ENCODE measurements around the gene SYNJ2. TPM values are rescaled to one million over a fixed set of nuclear protein-coding genes. Genes with fewer than 3 reads are reported as not detected.

SYNJ2 gene
- total RNA-seq, 1 experiment from 2014 or later, result 24.5 TPM

DNA sequence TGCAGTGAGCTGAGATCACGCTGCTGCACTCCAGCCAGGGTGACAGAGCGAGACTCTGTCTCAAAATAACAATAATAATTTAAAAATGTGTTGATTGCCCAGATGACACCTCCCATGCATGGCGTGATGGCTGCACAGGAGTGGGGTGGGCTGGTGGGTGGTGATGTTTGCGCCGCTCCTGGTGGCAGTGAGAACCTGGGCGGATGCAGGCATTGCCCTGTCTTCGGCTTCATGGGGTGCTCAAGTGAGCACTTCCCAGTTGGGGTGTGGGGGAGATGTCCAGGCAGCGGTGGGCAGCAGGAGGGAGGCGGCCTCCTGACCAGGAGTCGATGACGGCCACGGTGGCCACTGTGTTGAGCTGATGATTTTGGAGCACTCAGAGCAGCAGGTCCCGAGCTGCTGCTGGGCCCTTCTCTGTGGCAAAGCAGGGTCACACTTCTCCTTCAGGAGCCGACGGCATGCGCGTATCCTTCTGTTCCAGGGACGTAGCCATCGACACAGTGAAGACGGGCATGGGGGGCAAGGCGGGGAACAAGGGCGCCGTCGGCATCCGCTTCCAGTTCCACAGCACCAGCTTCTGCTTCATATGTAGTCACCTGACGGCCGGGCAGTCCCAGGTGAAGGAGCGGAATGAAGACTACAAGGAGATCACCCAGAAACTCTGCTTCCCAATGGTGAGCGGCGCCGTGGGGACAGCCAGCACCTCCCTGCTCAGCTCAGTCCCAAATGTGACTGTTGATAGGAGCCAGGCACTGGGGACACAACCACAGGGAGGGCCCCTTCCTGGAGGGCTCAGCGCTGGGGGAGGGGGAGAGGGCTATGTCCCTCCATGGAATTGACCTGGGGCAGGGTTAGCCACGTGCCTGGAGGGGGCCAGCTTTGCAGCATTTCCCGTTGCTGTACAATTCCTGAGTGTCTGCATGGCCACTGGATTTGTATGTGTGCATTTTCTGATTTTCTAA is 89.7 kb downstream of the SYNJ2 start:
- Histone ChIP-seq H3K79me1 (ENCODE audit: insufficient read depth, low read depth, low read length, poor library complexity, severe bottlenecking) (no peaks in the 10 kb centered on the region), H4K8ac (replicated peaks; ENCODE audit: insufficient read length, low read depth, low read length) (no peak overlapping the region), H2AFZ (ENCODE audit: low read length) (no peak overlapping the region), H2BK15ac (ENCODE audit: low read depth, low read length) (no peak overlapping the region), H4K5ac (ENCODE audit: insufficient read length, low read depth, low read length) (no peak overlapping the region), H3K14ac (ENCODE audit: insufficient read depth, low read length) (no peak overlapping the region; the same call in 1 of the 2 replicates), H3K4me2 (ENCODE audit: insufficient read depth, insufficient read length, low read length) (no peak overlapping the region), H3K56ac (ENCODE audit: insufficient read length, low read depth, low read length) (no peak overlapping the region), H2BK20ac (ENCODE audit: low read depth, low read length, poor library complexity, severe bottlenecking) (no peak overlapping the region), H4K20me1 (ENCODE audit: control insufficient read depth, insufficient read depth, insufficient read length) (no peaks in the 10 kb centered on the region), H3K9ac (ENCODE audit: extremely low read depth, insufficient read length, low read length) (no peak overlapping the region), H4K91ac (ENCODE audit: insufficient read length, low read depth, low read length) (no peak overlapping the region), H3K23me2 (ENCODE audit: insufficient read length, low read depth, low read length, poor library complexity, severe bottlenecking) (no peaks in the 10 kb centered on the region), H3K27ac (ENCODE audit: insufficient read length, low read depth, low read length) (no peak overlapping the region), H2BK120ac (ENCODE audit: low read depth, low read length, poor library complexity, severe bottlenecking) (no peak overlapping the region), H3K4me1 (ENCODE audit: insufficient read depth, low read length) (no peaks in the 10 kb centered on the region), H2BK5ac (ENCODE audit: insufficient read length, low read length) (no peak overlapping the region), H3K9me3 (ENCODE audit: control insufficient read depth, low read depth, low read length) (no peaks in the 10 kb centered on the region), H3T11ph (ENCODE audit: low read length) (no peak overlapping the region), H3K27me3 (ENCODE audit: insufficient read depth, low read length) (no peaks in the 10 kb centered on the region), H3K79me2 (ENCODE audit: insufficient read depth, low read length) (no peaks in the 10 kb centered on the region), H2AK5ac (ENCODE audit: insufficient read length, low read length) (no peak overlapping the region), H3K18ac (ENCODE audit: insufficient read length, low read depth, low read length) (no peak overlapping the region), H3K23ac (ENCODE audit: insufficient read length, low read depth, low read length) (no peak overlapping the region), H3K4ac (ENCODE audit: low read depth, low read length) (no peak overlapping the region), H2BK12ac (ENCODE audit: insufficient read length, low read depth, low read length) (no peak overlapping the region)
- no peaks in the 10 kb centered on the region for H3K27me3 Mint-ChIP-seq (ENCODE audit: low read depth)
- WGBS (ENCODE audit: extremely low coverage, insufficient read length, low lambda C conversion rate), result no CpG with 5 or more reads among the region's 34 CpGs
- H3K27ac Mint-ChIP-seq, result no peak overlapping the region
- DNase-seq, result no peak
- peaks cover 4 to 17% of the 10 kb centered on the region in 2 experiments for H3K4me1 Mint-ChIP-seq
- H3K4me3 Mint-ChIP-seq, result no peak overlapping the region
- peaks cover 0 to 64% (median 4%) of the 10 kb centered on the region in 3 experiments; a peak in 4 of 7 replicates for H3K36me3 Mint-ChIP-seq (ENCODE audit: insufficient read depth in 1 of 3, low read depth in 3 of 3)
- no peaks in the 10 kb centered on the region for H3K9me3 Mint-ChIP-seq
- TF ChIP-seq, protein P1, sequence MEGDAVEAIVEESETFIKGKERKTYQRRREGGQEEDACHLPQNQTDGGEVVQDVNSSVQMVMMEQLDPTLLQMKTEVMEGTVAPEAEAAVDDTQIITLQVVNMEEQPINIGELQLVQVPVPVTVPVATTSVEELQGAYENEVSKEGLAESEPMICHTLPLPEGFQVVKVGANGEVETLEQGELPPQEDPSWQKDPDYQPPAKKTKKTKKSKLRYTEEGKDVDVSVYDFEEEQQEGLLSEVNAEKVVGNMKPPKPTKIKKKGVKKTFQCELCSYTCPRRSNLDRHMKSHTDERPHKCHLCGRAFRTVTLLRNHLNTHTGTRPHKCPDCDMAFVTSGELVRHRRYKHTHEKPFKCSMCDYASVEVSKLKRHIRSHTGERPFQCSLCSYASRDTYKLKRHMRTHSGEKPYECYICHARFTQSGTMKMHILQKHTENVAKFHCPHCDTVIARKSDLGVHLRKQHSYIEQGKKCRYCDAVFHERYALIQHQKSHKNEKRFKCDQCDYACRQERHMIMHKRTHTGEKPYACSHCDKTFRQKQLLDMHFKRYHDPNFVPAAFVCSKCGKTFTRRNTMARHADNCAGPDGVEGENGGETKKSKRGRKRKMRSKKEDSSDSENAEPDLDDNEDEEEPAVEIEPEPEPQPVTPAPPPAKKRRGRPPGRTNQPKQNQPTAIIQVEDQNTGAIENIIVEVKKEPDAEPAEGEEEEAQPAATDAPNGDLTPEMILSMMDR (conservative IDR thresholded peaks at IDR 0.05), result no peak
